GM12873 (cell line): Measurements from ENCODE around the gene TBC1D30.

Experiments used
- TF ChIP-seq, protein P1 (sequence below): IDR thresholded peaks from 2 replicates; pipeline ENCODE4 v1.5.1; 2012; ENCODE audit warnings: low read depth, mild to moderate bottlenecking, moderate library complexity, low read length, control low read depth; ENCODE audit not compliant: insufficient read depth; ENCODE audit errors: missing control alignments

TBC1D30 gene

DNA sequence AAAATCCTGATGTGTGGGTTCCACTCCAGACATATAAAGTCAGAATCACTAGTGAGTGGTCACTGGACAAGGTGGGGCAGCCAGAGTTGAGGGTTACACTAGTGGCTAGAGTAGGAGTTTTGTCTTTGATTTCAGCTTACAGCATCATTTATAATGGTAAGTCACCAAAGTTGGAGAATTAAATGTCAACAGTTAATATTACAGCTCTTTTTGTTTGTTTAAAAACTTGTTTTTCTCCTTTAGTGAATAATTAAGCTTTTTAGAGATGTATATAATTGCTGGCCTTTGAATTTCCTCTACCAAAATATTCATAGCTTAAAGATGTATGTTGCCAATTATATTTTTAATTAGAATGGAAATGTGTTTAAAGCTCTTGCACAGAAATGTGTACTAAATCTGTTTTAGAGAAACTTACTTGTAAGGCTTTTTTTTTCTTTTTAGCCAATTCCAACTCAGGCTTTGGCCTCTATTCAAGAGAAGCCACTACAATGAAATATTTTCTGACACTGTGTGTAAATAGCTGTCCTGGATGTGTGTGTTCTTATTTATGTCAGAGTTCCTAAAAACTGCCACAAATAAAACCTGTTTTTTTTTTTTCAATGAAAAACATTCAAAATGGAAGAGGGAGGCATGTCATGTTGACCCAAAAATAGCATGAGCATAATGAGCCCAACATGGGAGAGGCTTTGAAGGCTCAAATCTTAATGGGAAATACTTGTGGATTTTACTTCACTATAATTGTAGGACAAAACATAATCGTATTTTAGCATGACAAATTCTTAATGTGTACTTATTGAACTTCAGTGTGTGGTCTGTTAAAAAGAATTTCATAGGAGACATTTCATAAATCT is 92.2 kb downstream of the TBC1D30 start:
- TF ChIP-seq, protein P1, sequence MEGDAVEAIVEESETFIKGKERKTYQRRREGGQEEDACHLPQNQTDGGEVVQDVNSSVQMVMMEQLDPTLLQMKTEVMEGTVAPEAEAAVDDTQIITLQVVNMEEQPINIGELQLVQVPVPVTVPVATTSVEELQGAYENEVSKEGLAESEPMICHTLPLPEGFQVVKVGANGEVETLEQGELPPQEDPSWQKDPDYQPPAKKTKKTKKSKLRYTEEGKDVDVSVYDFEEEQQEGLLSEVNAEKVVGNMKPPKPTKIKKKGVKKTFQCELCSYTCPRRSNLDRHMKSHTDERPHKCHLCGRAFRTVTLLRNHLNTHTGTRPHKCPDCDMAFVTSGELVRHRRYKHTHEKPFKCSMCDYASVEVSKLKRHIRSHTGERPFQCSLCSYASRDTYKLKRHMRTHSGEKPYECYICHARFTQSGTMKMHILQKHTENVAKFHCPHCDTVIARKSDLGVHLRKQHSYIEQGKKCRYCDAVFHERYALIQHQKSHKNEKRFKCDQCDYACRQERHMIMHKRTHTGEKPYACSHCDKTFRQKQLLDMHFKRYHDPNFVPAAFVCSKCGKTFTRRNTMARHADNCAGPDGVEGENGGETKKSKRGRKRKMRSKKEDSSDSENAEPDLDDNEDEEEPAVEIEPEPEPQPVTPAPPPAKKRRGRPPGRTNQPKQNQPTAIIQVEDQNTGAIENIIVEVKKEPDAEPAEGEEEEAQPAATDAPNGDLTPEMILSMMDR, result no peak

DNA sequence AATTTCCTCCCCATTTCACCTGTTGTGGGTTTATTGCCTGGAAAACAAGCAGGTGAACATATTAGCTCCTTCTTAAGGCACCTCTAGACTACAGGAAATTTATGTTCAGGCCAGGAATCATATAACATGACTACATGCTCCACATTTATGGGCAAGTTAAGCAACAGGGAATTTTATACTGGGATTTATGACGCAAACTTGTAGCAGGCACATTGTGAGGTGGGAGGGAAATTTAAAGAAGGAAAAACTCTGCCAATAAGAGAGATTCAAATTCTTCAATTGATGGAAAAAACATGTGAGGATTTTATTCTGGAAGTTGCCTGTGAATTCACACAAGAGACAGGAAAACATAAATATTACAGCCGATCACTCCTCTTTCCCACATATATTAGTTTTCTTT is 93.9 kb downstream of the TBC1D30 start:
- TF ChIP-seq, protein P1, result no peak

- TF ChIP-seq, protein P1, result no peak
Observed at GRCh38 chr12:64918801-64919200, 94.4 kb downstream of the TBC1D30 start.

DNA sequence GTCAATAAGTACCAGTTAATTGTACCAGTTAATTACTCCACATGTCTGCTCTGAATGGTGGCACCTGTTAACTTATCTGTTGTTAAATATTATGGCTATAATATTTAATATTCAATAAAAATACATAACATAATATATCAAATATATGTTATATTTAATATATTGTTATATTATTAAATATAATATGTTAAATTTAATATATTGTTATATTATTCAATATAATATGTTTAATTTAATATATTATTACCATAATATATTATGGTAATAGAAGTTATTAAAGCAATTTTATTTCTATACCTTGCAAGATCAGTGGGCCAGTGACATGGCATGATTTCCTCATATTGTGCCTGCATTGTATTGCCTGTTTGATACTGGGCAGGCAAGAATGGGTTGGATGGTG is 98.4 kb downstream of the TBC1D30 start:
- TF ChIP-seq, protein P1, result no peak

- TF ChIP-seq, protein P1, result no peak
Observed at GRCh38 chr12:64923536-64923935, 99.1 kb downstream of the TBC1D30 start.
